Tibial nerve (tissue), 4 donors: ENCODE measurements around the gene RPP25L. TPM values are rescaled to one million over a fixed set of nuclear protein-coding genes. Genes with fewer than 3 reads are reported as not detected.

Experiments
- DNase-seq, 2 donors: peaks; one replicate each; pipeline ENCODE4 v3.0.0-alpha.2; 2019; ENCODE audit warnings: low spot score in 2 of 2
- H3K27ac ChIP-seq, 4 donors: fragments of 200-600 bp; sonication (generic) in 3 of 4; one replicate each; pipeline ENCODE4 v1.5.1; 2017 to 2019; ENCODE audit warnings: mild to moderate bottlenecking in 1 of 4
- H3K27me3 ChIP-seq, 2 donors: fragments of 200-600 bp; sonication (generic) in 1 of 2; one replicate each; pipeline versions ENCODE4 v1.5.1 to v1.6.0; 2017 to 2019
- H3K36me3 ChIP-seq, 3 donors: fragments of 200-600 bp; sonication (generic); one replicate each; pipeline ENCODE4 v1.5.1; 2018 to 2019
- H3K4me1 ChIP-seq, 4 donors: fragments of 200-600 bp; sonication (generic) in 3 of 4; one replicate each; pipeline ENCODE4 v1.5.1; 2017 to 2019
- H3K4me3 ChIP-seq, 4 donors: fragments of 200-600 bp; sonication (generic) in 3 of 4; one replicate each; pipeline ENCODE4 v1.5.1; 2017 to 2019; ENCODE audit warnings: mild to moderate bottlenecking in 1 of 4, moderate library complexity in 1 of 4
- H3K9me3 ChIP-seq, 4 donors: fragments of 200-600 bp; sonication (generic) in 3 of 4; one replicate each; pipeline ENCODE4 v1.5.1; 2017 to 2019
- EP300 ChIP-seq, 2 donors: sonication (generic); formaldehyde crosslinking; IDR thresholded peaks; one replicate each; pipeline ENCODE4 v1.6.1; 2017; ENCODE audit warnings: antibody characterized with exemption in 2 of 2, mild to moderate bottlenecking in 1 of 2
- POLR2A ChIP-seq, 2 donors: fragments of 450-650 bp; IDR thresholded peaks; one replicate each; pipeline ENCODE4 v1.6.1; 2017; ENCODE audit warnings: antibody characterized with exemption in 2 of 2, mild to moderate bottlenecking in 2 of 2, moderate library complexity in 2 of 2
- WGBS, 2 donors: methylation state at CpG; one replicate each; pipeline ENCODE4 v1.1.5; 2018; 5-methylcytosine and 5-hydroxymethylcytosine counted together
- total RNA-seq, 4 donors: library from RNA; depleted of rRNA; stranded (reverse); fragments of >200 nt; gene quantifications; one replicate each; pipeline ENCODE4 v1.1.0, GENCODE V29; 2016
- TF ChIP-seq, protein P1 (sequence below), 5 experiments: fragments of 200-600 bp in 3 of 5; fragments of 450-650 bp in 2 of 5; sonication (generic) in 3 of 5; IDR thresholded peaks; one replicate each; pipeline ENCODE4 v1.5.1; 2016 to 2019; ENCODE audit warnings: antibody characterized with exemption in 5 of 5, mild to moderate bottlenecking in 3 of 5, moderate library complexity in 2 of 5

RPP25L gene
- total RNA-seq, 4 donors from 2014 or later: 31.4 to 45.9 (median 45.4) TPM

DNA sequence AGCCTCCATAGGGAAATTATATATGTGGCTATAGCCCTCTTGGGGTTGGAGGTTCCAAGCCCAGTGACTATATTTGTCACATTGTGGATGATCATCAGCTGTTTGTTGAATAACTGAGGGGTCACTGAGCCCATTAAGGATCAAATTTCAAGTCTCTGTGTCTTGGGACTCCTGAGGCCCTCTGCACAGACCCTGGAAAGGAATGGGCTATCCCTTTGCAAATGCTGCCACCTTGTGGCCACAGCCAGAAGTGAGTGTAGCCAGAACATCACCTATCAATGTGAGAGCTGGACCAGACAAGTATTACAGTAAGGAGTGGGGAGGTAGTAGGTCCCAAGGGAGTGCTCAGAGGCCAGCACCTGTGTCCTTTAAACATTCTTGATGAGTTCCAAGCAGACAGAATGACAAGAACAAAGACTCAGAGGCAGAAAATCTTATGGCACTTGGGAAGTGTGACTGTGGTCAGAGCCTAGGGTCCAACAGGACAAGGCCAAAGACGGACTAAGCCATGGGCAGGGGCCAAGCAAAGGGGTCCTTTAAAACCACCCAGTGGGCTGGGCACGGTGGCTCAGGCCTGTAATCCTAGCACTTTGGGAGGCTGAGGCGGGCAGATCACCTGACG is 8.2 kb downstream of the RPP25L start:
- WGBS, 2 donors: 55 to 56% methylated on average over 4 of the region's 4 CpGs
- TF ChIP-seq, protein P1, sequence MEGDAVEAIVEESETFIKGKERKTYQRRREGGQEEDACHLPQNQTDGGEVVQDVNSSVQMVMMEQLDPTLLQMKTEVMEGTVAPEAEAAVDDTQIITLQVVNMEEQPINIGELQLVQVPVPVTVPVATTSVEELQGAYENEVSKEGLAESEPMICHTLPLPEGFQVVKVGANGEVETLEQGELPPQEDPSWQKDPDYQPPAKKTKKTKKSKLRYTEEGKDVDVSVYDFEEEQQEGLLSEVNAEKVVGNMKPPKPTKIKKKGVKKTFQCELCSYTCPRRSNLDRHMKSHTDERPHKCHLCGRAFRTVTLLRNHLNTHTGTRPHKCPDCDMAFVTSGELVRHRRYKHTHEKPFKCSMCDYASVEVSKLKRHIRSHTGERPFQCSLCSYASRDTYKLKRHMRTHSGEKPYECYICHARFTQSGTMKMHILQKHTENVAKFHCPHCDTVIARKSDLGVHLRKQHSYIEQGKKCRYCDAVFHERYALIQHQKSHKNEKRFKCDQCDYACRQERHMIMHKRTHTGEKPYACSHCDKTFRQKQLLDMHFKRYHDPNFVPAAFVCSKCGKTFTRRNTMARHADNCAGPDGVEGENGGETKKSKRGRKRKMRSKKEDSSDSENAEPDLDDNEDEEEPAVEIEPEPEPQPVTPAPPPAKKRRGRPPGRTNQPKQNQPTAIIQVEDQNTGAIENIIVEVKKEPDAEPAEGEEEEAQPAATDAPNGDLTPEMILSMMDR (IDR thresholded peaks at IDR 0.05): peak; percentile 84 to 92 (median 87)
- TF ChIP-seq POLR2A (IDR thresholded peaks at IDR 0.05) (no peak), EP300 (IDR thresholded peaks at IDR 0.05) (no peak)

DNA sequence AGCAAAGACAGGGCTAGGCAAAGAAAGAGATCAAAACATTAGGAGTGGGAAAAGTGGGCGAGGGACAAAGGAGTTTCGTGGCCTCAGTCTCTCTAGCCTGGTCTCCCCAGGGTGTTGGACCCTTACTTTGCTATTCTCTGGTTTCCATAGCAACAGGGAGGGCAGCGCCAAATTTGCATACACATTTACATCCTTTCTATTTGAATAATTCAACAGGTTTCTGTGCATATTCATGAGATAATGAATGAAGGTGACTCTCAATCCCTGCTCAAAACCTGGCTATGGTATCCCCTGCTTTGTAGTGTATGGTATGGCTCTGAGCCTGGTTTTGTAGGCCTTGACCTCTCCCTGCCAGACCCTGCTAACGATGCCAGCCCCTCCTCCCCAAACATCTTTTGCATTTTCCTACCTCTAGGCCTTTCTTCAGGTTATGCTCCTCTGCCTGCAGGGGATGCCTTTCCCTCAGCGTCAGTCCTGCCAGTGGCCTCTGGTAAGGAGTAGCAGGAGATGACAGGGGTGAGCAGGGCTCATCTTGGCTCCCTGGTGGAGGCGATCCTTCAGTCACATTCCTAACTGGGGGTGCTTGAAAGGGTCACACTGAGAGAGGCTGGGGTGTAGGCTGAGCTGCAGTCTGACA is 9.8 kb downstream of the RPP25L start:
- H3K27ac ChIP-seq: no peak overlapping the region
- H3K4me1 ChIP-seq: peaks cover 0 to 4% (median 0%) of the 10 kb centered on the region in 4 donors
- TF ChIP-seq POLR2A (IDR thresholded peaks at IDR 0.05) (no peak), EP300 (IDR thresholded peaks at IDR 0.05) (no peak)
- TF ChIP-seq, protein P1 (IDR thresholded peaks at IDR 0.05): no peak
- no peak for DNase-seq
- no peak overlapping the region for H3K4me3 ChIP-seq
- no peaks in the 10 kb centered on the region for H3K27me3 ChIP-seq
- H3K9me3 ChIP-seq: no peaks in the 10 kb centered on the region
- H3K36me3 ChIP-seq: no peaks in the 10 kb centered on the region
- WGBS, 2 donors: 80 to 81% methylated on average over 6 of the region's 6 CpGs

More for the DNA sequence above, 8.2 kb downstream of the RPP25L start:
- H3K36me3 ChIP-seq: no peaks in the 10 kb centered on the region
- H3K27me3 ChIP-seq: no peaks in the 10 kb centered on the region
- peak; percentile 78 to 95 for DNase-seq
- H3K9me3 ChIP-seq: no peaks in the 10 kb centered on the region
- no peak overlapping the region for H3K4me3 ChIP-seq
- H3K4me1 ChIP-seq: peaks cover 0 to 4% (median 0%) of the 10 kb centered on the region in 4 donors
- no peak overlapping the region for H3K27ac ChIP-seq

DNA sequence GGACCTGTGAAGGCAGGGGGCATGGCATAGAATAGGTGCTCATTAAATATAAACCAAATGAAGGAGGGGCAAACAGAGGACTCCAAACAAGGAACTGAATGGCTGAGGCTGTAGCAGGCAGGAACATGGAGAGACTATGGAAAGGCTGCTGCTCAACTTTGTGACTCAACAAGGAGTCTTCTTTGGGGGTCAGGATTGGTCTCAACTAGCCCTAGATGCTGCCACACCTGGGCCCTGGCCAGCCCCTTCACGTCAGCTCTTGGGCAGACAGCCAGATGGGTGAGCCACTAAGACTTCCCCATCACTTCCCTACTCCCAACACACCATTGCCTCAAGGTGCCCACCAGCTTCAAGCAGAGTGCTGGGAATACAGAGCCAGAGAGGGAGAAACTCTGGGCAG is 11.0 kb downstream of the RPP25L start:
- Histone ChIP-seq H3K4me1 (peaks cover 0 to 4% (median 0%) of the 10 kb centered on the region in 4 donors), H3K36me3 (no peaks in the 10 kb centered on the region), H3K27me3 (no peaks in the 10 kb centered on the region), H3K4me3 (no peak overlapping the region), H3K27ac (no peak overlapping the region), H3K9me3 (no peaks in the 10 kb centered on the region)
- no peak for TF ChIP-seq EP300 (IDR thresholded peaks at IDR 0.05)
- no peak for TF ChIP-seq POLR2A (IDR thresholded peaks at IDR 0.05)
- TF ChIP-seq, protein P1 (IDR thresholded peaks at IDR 0.05): no peak
- WGBS, 2 donors: 50 to 71% methylated on average over 1 of the region's 1 CpG
- no peak for DNase-seq

DNA sequence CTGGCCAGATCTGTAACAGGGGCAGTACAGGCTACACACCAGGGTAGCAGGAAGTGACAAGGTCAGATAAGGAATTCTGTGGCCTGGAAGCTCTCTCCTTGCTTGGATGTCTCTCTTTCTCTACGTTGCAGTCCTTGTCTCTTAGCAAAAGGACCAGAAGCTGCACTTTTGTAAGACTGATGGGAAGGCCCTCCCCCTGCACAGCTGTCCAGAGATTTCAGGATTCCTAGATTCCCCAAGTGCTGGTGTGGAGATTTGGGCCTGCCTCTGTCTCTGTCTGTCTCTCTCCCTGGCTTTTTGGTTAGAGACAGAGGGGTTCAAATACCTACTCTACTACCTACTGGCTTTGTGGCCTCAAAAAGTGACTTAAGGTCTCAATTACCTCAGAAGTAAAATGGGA is 12.4 kb downstream of the RPP25L start:
- no peaks in the 10 kb centered on the region for H3K27me3 ChIP-seq
- H3K9me3 ChIP-seq: no peaks in the 10 kb centered on the region
- H3K4me1 ChIP-seq: peaks cover 0 to 6% (median 0%) of the 10 kb centered on the region in 4 donors
- H3K36me3 ChIP-seq: no peaks in the 10 kb centered on the region
- TF ChIP-seq EP300 (IDR thresholded peaks at IDR 0.05): no peak
- TF ChIP-seq, protein P1 (IDR thresholded peaks at IDR 0.05): no peak
- no peak for TF ChIP-seq POLR2A (IDR thresholded peaks at IDR 0.05)
- WGBS, 2 donors: 10 to 44% methylated on average over 1 of the region's 1 CpG
- no peak overlapping the region for H3K27ac ChIP-seq
- no peak for DNase-seq
- no peak overlapping the region for H3K4me3 ChIP-seq

DNA sequence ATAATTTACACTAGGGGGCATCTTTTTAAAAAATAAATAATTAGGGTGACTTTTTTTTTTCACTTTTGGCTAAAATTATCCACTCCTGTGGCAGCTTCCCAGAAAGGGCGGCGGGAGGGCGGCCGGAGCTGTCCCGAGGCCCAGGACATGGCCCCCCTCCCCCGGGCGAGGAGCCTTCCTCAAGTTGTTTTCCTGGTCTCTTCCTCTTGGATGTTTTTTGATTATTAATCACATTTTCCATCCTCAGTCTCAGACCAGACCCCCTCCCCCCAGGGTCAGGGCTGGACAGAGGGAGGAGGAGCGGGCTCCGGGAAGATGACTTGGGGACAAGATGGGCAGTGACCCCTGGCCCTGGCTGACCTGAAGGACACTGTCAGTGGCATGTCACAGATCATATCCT is 17.7 kb downstream of the RPP25L start:
- Histone ChIP-seq H3K4me3 (no peak overlapping the region), H3K36me3 (no peaks in the 10 kb centered on the region), H3K9me3 (no peaks in the 10 kb centered on the region), H3K4me1 (peaks cover 0 to 51% (median 38%) of the 10 kb centered on the region in 4 donors), H3K27ac (peak overlapping the region; percentile 13 to 89 (median 77)), H3K27me3 (peaks cover 0 to 21% of the 10 kb centered on the region in 2 donors)
- TF ChIP-seq POLR2A (IDR thresholded peaks at IDR 0.05): no peak
- TF ChIP-seq, protein P1 (IDR thresholded peaks at IDR 0.05): no peak
- DNase-seq: no peak
- 44 to 54% methylated on average over 9 of the region's 9 CpGs for WGBS, 2 donors
